Activated CD4-positive, alpha-beta memory T cell treated with anti-CD3 and anti-CD28 coated beads for 36 hours (primary cell): Measurements from ENCODE around the gene NCS1. TPM values are rescaled to one million over a fixed set of nuclear protein-coding genes. Genes with fewer than 3 reads are reported as not detected.
"Not testable (repeated sequence)": the region's sequence is repeated elsewhere in the genome, so short reads cannot be mapped to it uniquely, and the experiment has no call there.

Source experiments
- CTCF ChIA-PET: fragments of 350-600 bp; sonication (Branson Sonifier 250); formaldehyde crosslinking; loops from one replicate; lab custom pipeline; 2021; ENCODE audit warnings: antibody characterized with exemption, inconsistent platforms; lab: Charles Lee
- POLR2A ChIA-PET: fragments of 350-600 bp; sonication (Branson Sonifier 250); formaldehyde crosslinking; loops from one replicate; lab custom pipeline; 2021; ENCODE audit warnings: antibody characterized with exemption; lab: Charles Lee
- DNase-seq: peaks from one replicate; pipeline ENCODE4 v3.0.0-alpha.2; 2020
- H3K27ac Mint-ChIP-seq: one replicate; pipeline ENCODE4 v1.8.0; 2021; ENCODE audit warnings: mixed read lengths
- H3K27me3 Mint-ChIP-seq: one replicate; pipeline ENCODE4 v1.8.0; 2021; ENCODE audit warnings: mixed read lengths
- H3K36me3 Mint-ChIP-seq: one replicate; pipeline ENCODE4 v1.8.0; 2021; ENCODE audit warnings: mixed read lengths
- H3K4me1 Mint-ChIP-seq: one replicate; pipeline ENCODE4 v1.8.0; 2021; ENCODE audit warnings: low read depth, mixed read lengths
- H3K4me3 Mint-ChIP-seq: one replicate; pipeline ENCODE4 v1.8.0; 2021; ENCODE audit warnings: mild to moderate bottlenecking, mixed read lengths
- H3K9me3 Mint-ChIP-seq: one replicate; pipeline ENCODE4 v1.8.0; 2021; ENCODE audit warnings: mixed read lengths
- intact Hi-C: fragments of 100-400 bp; cut with micrococcal nuclease; formaldehyde crosslinking; loops from one replicate; pipeline ENCODE4 v1.15.1; 2023
- total RNA-seq, 2 experiments: library from RNA; stranded (reverse); gene quantifications; one replicate each; pipeline ENCODE4 v1.2.3, GENCODE V29; 2021

Gene NCS1
- total RNA-seq, 2 experiments from 2014 or later: 26.8 to 29.1 TPM

GRCh38 chr9:130254747-130255630 is 82.8 kb downstream of the NCS1 start:
- ChIA-PET CTCF (interaction anchor here (1.4 to 2.0 kb wide), 2 partner anchors 11 to 12 kb away, joined by 4 to 7 read pairs; no protein-coding TSS in a partner anchor), POLR2A (no interaction called here)
- intact Hi-C loops: no loop called here
- H3K4me1 Mint-ChIP-seq: no peaks in the 10 kb centered on the region
- no peak for DNase-seq
- H3K4me3 Mint-ChIP-seq: no peak overlapping the region
- H3K9me3 Mint-ChIP-seq: peaks cover 2% of the 10 kb centered on the region
- H3K36me3 Mint-ChIP-seq: no peaks in the 10 kb centered on the region
- peaks cover 12% of the 10 kb centered on the region for H3K27me3 Mint-ChIP-seq
- no peak overlapping the region for H3K27ac Mint-ChIP-seq

GRCh38 chr9:130255631-130256134 is 83.5 kb downstream of the NCS1 start:
- intact Hi-C loops: no loop called here
- DNase-seq: no peak
- Mint-ChIP-seq H3K27me3 (peaks cover 14% of the 10 kb centered on the region), H3K9me3 (peaks cover 2% of the 10 kb centered on the region), H3K27ac (no peak overlapping the region), H3K4me1 (no peaks in the 10 kb centered on the region), H3K36me3 (no peaks in the 10 kb centered on the region), H3K4me3 (no peak overlapping the region)
- ChIA-PET CTCF (interaction anchor here (1.4 kb wide), 1 partner anchor 13 kb away, joined by 4 read pairs; no protein-coding TSS in a partner anchor), POLR2A (interaction anchor here (0.7 kb wide), 1 partner anchor 509 kb away, joined by 3 read pairs; no protein-coding TSS in a partner anchor)

- Mint-ChIP-seq H3K36me3 (no peaks in the 10 kb centered on the region), H3K27ac (no peak overlapping the region), H3K27me3 (peaks cover 16% of the 10 kb centered on the region), H3K4me3 (no peak overlapping the region), H3K9me3 (peaks cover 2% of the 10 kb centered on the region), H3K4me1 (no peaks in the 10 kb centered on the region)
- intact Hi-C loops: no loop called here
- ChIA-PET CTCF (no interaction called here), POLR2A (interaction anchor here (0.7 kb wide), 1 partner anchor 510 kb away, joined by 3 read pairs; no protein-coding TSS in a partner anchor)
- DNase-seq: no peak
Observed at GRCh38 chr9:130256644-130257043, 84.4 kb downstream of the NCS1 start.

- H3K4me1 Mint-ChIP-seq, H3K9me3 Mint-ChIP-seq, POLR2A ChIA-PET, H3K4me3 Mint-ChIP-seq, DNase-seq, H3K36me3 Mint-ChIP-seq, intact Hi-C loops, H3K27ac Mint-ChIP-seq: not testable (repeated sequence)
- CTCF ChIA-PET: interaction anchor here (0.6 kb wide), 1 partner anchor 142 kb away, joined by 3 read pairs; no protein-coding TSS in a partner anchor
- peaks cover 26% of the 10 kb centered on the region for H3K27me3 Mint-ChIP-seq
Observed at GRCh38 chr9:130258137-130258536, 85.9 kb downstream of the NCS1 start.

- CTCF ChIA-PET: no interaction called here
- POLR2A ChIA-PET: no interaction called here
- intact Hi-C loops: no loop called here
Observed at GRCh38 chr9:130259044-130259443, 86.8 kb downstream of the NCS1 start.

DNA sequence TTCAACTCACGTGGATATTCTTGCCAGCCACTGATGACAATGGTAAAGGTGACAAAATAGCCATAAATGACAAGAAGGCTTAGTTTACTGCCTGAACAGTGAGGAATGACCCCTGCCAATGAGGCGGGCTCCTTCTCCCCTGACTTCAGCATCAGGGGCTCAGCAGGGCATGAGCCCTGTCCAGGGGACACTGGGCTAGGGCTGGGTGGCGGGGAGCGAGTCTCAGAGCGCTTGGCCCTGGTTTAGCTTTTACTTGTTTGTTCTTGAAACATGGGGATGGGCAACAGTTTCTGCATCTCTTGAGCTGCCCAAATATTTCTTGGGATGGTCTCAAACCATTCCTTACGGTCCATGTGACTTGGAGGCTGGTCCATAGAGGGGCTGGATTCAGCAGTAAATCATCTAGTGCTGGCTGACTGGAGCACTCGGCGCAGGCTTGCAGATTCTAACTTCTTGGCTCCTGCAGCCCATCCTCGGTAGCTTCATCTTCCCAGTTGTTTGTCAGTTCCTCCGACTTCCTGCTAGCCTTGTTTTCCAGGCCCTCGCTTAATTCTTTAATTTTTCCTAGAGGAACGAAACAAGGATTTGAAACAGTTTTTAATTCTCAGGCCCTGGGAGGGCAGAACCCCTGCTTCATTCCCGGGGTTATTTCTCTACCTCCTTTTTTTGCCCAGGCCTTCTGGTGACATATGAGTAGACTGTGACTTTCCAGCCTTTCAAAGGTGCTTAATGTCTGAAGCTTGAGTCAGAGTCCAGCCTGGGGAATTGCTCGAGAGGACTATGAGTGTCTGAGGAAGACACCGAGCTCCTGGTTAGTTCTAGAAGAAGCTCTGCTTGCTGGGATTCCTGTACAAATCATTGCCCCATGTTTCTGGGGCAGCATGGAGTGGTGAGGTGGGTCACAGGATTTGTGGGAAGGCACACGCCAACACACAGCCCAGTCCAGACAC is 88.9 kb downstream of the NCS1 start:
- H3K4me3 Mint-ChIP-seq: no peak overlapping the region
- peaks cover 44% of the 10 kb centered on the region for H3K27me3 Mint-ChIP-seq
- DNase-seq: no peak
- ChIA-PET POLR2A (no interaction called here), CTCF (no interaction called here)
- intact Hi-C loops: no loop called here
- peaks cover 2% of the 10 kb centered on the region for H3K9me3 Mint-ChIP-seq
- H3K4me1 Mint-ChIP-seq: peaks cover 3% of the 10 kb centered on the region
- H3K27ac Mint-ChIP-seq: no peak overlapping the region
- no peaks in the 10 kb centered on the region for H3K36me3 Mint-ChIP-seq

More at GRCh38 chr9:130259044-130259443, 86.8 kb downstream of the NCS1 start:
- H3K4me3 Mint-ChIP-seq: no peak overlapping the region
- no peak for DNase-seq
- H3K4me1 Mint-ChIP-seq: no peaks in the 10 kb centered on the region
- no peaks in the 10 kb centered on the region for H3K36me3 Mint-ChIP-seq
- no peak overlapping the region for H3K27ac Mint-ChIP-seq
- peaks cover 2% of the 10 kb centered on the region for H3K9me3 Mint-ChIP-seq
- H3K27me3 Mint-ChIP-seq: peaks cover 34% of the 10 kb centered on the region

DNA sequence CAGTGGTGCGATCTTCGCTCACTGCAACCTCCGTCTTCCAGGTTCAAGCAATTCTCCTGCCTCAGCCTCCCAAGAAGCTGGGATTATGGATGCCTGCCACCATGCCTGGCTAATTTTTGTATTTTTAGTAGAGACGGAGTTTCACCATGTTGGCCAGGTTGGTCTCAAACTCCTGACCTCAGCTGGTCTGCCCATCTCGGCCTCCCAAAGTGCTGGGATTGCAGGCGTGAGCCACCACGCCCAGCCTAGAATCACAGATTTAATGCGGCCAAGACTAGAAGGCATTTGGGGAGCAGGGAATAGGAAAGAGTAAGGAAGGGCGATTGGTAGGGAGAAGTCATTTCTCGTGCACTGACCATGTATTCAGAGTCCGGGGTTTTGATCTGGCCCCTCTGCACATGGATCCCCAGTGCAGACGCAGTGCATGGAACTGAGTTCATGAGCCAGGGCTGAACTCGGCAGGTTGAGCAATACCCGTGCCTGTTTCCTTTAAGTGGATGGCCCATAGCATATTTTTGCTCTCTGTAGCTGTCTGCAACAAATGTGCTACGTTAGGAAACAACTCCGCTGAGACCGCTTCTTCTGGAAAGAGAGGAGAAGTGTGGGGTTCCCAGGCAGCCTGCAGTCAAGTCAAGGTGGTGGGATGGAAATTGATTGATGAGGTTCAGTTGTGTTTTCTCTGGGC is 90.0 kb downstream of the NCS1 start:
- no peaks in the 10 kb centered on the region for H3K36me3 Mint-ChIP-seq
- no peak overlapping the region for H3K4me3 Mint-ChIP-seq
- CTCF ChIA-PET: no interaction called here
- intact Hi-C loops: no loop called here
- H3K27me3 Mint-ChIP-seq: peaks cover 55% of the 10 kb centered on the region
- peaks cover 2% of the 10 kb centered on the region for H3K9me3 Mint-ChIP-seq
- peaks cover 8% of the 10 kb centered on the region for H3K4me1 Mint-ChIP-seq
- no peak overlapping the region for H3K27ac Mint-ChIP-seq
- POLR2A ChIA-PET: no interaction called here
- no peak for DNase-seq

DNA sequence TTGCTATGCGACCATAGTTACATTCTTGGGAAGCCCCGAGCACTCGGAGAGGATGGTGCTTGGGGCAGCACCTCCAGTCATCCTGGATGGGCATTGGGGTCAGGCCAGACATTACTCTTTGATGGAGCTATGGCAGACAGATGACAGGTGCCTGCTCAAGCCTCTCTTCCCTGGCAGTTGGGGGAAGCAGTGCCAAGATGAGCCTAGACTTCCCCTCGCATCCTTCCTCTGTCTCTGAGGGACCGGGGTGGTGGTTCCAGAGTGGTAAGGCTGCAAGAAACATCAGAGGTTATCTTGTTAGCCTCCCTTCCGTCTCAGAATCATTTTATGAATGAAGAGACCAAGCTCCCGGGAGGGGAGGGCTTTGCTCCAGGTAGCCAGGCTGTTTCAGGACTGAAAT is 90.6 kb downstream of the NCS1 start:
- Mint-ChIP-seq H3K9me3 (peaks cover 2% of the 10 kb centered on the region), H3K4me3 (no peak overlapping the region), H3K27ac (no peak overlapping the region), H3K4me1 (peaks cover 8% of the 10 kb centered on the region), H3K36me3 (no peaks in the 10 kb centered on the region), H3K27me3 (peaks cover 57% of the 10 kb centered on the region)
- CTCF ChIA-PET: interaction anchor here (1.7 kb wide), 1 partner anchor 17 kb away, joined by 4 read pairs; no protein-coding TSS in a partner anchor
- POLR2A ChIA-PET: no interaction called here
- intact Hi-C loops: no loop called here
- no peak for DNase-seq

DNA sequence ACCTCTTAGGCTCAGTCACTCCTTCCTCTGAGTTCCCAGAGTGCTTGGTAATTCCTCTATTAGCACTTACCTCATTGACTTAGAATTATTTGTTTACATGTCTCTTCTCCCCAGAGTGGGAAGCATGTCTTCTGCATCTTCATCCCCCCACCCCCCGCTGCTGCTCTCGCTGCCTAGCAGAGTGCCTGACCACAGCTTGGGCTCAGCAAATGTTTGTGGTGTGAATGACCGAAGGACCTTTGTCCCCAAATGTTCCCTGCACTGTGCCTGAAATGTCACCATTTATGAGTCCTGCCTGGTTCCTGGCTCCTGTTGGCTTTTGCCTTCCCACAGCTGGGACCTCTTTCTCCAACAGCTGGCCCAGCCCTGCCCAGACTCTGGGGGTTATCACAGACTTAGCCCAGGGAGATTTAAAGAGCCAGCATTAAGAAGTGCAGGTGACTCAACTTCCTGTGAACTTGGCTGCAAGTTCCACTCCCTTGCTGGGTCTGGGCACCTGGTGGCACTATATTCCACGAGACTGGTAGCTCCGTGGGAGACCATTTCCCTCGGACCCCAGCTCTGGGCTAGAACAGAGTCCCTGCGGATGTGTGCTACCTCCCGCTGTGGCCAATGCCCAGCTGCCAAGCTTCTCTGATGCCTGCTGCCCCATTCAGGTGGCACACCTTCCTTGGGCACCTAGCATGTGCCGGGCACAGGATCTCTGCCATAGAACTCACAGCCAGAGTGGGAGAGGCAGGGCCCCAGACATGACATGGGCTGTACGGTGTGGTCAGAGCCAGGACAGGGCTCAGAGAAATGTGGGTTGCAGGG is 91.6 kb downstream of the NCS1 start:
- no peak for DNase-seq
- CTCF ChIA-PET: interaction anchor here (1.7 kb wide), 1 partner anchor 18 kb away, joined by 4 read pairs; no protein-coding TSS in a partner anchor
- POLR2A ChIA-PET: no interaction called here
- Mint-ChIP-seq H3K27ac (no peak overlapping the region), H3K9me3 (no peaks in the 10 kb centered on the region), H3K4me3 (no peak overlapping the region), H3K27me3 (peaks cover 63% of the 10 kb centered on the region), H3K4me1 (peaks cover 8% of the 10 kb centered on the region), H3K36me3 (no peaks in the 10 kb centered on the region)
- intact Hi-C loops: no loop called here

DNA sequence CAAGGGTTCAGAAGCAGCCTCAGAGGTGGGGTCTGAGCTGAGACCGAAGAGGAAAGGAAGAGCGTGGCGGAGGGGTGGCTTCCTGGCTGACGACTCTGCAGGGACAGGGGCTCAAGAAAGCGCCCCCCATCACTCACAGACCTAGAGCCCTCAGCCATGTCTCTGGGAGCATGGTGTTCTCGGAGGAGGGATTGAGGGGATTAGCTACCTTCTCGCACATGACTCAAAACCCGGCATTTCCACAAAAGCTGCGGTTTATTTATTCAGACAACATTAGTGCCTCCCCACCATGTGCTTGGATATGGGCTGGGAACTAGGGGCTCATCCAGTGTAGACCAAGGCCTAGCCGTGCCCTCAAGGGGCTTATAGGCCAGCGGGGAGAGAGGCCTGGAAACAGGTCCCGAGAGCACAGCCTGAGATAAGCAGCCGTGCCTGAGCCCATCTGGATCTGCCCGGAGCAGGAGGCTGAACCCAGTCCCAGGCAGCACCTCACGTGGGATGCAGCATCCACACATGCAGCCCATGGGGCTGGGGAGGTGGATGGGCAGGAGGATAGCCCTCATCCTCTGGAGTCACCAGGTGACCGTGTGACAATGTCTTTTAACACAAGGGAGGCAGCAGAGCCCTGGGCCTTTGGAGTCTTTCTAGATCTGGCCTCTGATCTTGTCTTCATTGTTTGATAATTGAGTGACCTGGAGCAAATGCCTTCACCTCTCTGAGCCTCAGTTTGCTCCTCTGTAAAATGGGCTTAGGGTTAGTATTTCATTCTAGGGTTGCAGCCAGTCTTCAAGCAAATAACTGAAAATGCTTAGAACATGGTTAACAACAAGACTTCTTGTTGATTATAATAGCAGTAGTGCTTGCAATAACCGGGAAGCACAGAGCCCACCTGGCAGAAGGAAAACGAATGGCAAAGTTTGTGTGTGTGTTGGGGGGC is 92.5 kb downstream of the NCS1 start:
- POLR2A ChIA-PET: no interaction called here

More for the DNA sequence above, 92.5 kb downstream of the NCS1 start:
- intact Hi-C loops: no loop called here
- Mint-ChIP-seq H3K27me3 (peaks cover 62% of the 10 kb centered on the region), H3K4me1 (peaks cover 8% of the 10 kb centered on the region), H3K36me3 (no peaks in the 10 kb centered on the region), H3K9me3 (no peaks in the 10 kb centered on the region), H3K4me3 (no peak overlapping the region), H3K27ac (no peak overlapping the region)
- no peak for DNase-seq
- CTCF ChIA-PET: interaction anchor here (1.7 kb wide), 1 partner anchor 19 kb away, joined by 4 read pairs; no protein-coding TSS in a partner anchor
